Right atrium auricular region (tissue), 2 donors: ENCODE measurements around the gene CPED1. TPM values are rescaled to one million over a fixed set of nuclear protein-coding genes. Genes with fewer than 3 reads are reported as not detected.
"Not testable (repeated sequence)": the region's sequence is repeated elsewhere in the genome, so short reads cannot be mapped to it uniquely, and the experiment has no call there.

Experiments used
- DNase-seq: peaks from one replicate; pipeline ENCODE4 v3.0.0-alpha.2; 2019; ENCODE audit warnings: low spot score
- H3K27ac ChIP-seq, 2 donors: fragments of 200-600 bp; sonication (generic); 1 replicate in 1 of 2; 2 replicates in 1 of 2; pipeline ENCODE4 v1.5.1; 2016 to 2019
- H3K27me3 ChIP-seq, 2 donors: fragments of 200-600 bp; sonication (generic); one replicate each; pipeline versions ENCODE4 v1.5.1 to v1.6.0; 2017 to 2019
- H3K36me3 ChIP-seq: fragments of 200-600 bp; sonication (generic); one replicate; pipeline ENCODE4 v1.5.1; 2016
- H3K4me1 ChIP-seq, 2 donors: fragments of 200-600 bp; sonication (generic); one replicate each; pipeline versions ENCODE4 v1.5.1 to v1.6.0; 2017 to 2019
- H3K4me3 ChIP-seq, 2 donors: fragments of 200-600 bp; sonication (generic); 1 replicate in 1 of 2; 2 replicates in 1 of 2; pipeline ENCODE4 v1.5.1; 2017 to 2019; ENCODE audit warnings: mild to moderate bottlenecking in 1 of 2, moderate library complexity in 1 of 2
- H3K9me3 ChIP-seq, 2 donors: fragments of 200-600 bp; sonication (generic); one replicate each; pipeline ENCODE4 v1.5.1; 2019
- CTCF ChIP-seq, 2 donors: fragments of 200-600 bp; sonication (generic); IDR thresholded peaks; one replicate each; pipeline ENCODE4 v1.5.1; 2019; ENCODE audit warnings: antibody characterized with exemption in 2 of 2
- total RNA-seq, 2 donors: library from RNA; depleted of rRNA; stranded (reverse); fragments of >200 nt; gene quantifications; one replicate each; pipeline ENCODE4 v1.1.0, GENCODE V29; 2016

Gene CPED1
- total RNA-seq, 2 donors from 2014 or later: 13.8 to 19.0 TPM

GRCh38 chr7:121029302-121029701, 40.8 kb downstream of the CPED1 start:
- Histone ChIP-seq H3K4me1 (peaks cover 0 to 37% of the 10 kb centered on the region in 2 donors), H3K36me3 (no peaks in the 10 kb centered on the region), H3K4me3 (no peak overlapping the region), H3K9me3 (no peaks in the 10 kb centered on the region), H3K27ac (peak overlapping the region in 1 of 2 donors; percentile 78), H3K27me3 (no peaks in the 10 kb centered on the region)
- no peak for DNase-seq
- TF ChIP-seq CTCF (IDR thresholded peaks at IDR 0.05): no peak

GRCh38 chr7:121030308-121030707, 41.8 kb downstream of the CPED1 start:
- Histone ChIP-seq H3K36me3 (no peaks in the 10 kb centered on the region), H3K4me3 (peak overlapping the region in 1 of 2 donors; percentile 1), H3K9me3 (no peaks in the 10 kb centered on the region), H3K4me1 (peaks cover 0 to 29% of the 10 kb centered on the region in 2 donors), H3K27ac (peak overlapping the region in 1 of 2 donors; percentile 15), H3K27me3 (no peaks in the 10 kb centered on the region)
- no peak for TF ChIP-seq CTCF (IDR thresholded peaks at IDR 0.05)
- no peak for DNase-seq

GRCh38 chr7:121032645-121033460, 44.3 kb downstream of the CPED1 start:
- H3K27ac ChIP-seq: peak overlapping the region in 1 of 2 donors; percentile 7
- DNase-seq: no peak
- H3K27me3 ChIP-seq: no peaks in the 10 kb centered on the region
- H3K4me3 ChIP-seq: no peak overlapping the region
- H3K4me1 ChIP-seq: peaks cover 0 to 27% of the 10 kb centered on the region in 2 donors
- TF ChIP-seq CTCF (IDR thresholded peaks at IDR 0.05): no peak
- no peaks in the 10 kb centered on the region for H3K9me3 ChIP-seq
- no peaks in the 10 kb centered on the region for H3K36me3 ChIP-seq

GRCh38 chr7:121034929-121035328, 46.4 kb downstream of the CPED1 start:
- no peaks in the 10 kb centered on the region for H3K27me3 ChIP-seq
- no peak overlapping the region for H3K27ac ChIP-seq
- DNase-seq: no peak
- H3K36me3 ChIP-seq: no peaks in the 10 kb centered on the region
- peaks cover 0 to 16% of the 10 kb centered on the region in 2 donors for H3K4me1 ChIP-seq
- H3K4me3 ChIP-seq: no peak overlapping the region
- no peaks in the 10 kb centered on the region for H3K9me3 ChIP-seq
- TF ChIP-seq CTCF (IDR thresholded peaks at IDR 0.05): no peak

GRCh38 chr7:121036776-121037175, 48.3 kb downstream of the CPED1 start:
- H3K27ac ChIP-seq, H3K4me3 ChIP-seq, DNase-seq, H3K9me3 ChIP-seq, H3K27me3 ChIP-seq, H3K36me3 ChIP-seq: not testable (repeated sequence)
- H3K4me1 ChIP-seq: peaks cover 0 to 23% of the 10 kb centered on the region in 2 donors

- peaks cover 0 to 29% of the 10 kb centered on the region in 2 donors for H3K4me1 ChIP-seq
- not testable (repeated sequence) for H3K27me3 ChIP-seq, H3K9me3 ChIP-seq, H3K27ac ChIP-seq, H3K36me3 ChIP-seq, H3K4me3 ChIP-seq, DNase-seq
Measured at GRCh38 chr7:121037329-121037728, 48.8 kb downstream of the CPED1 start.
